ENCODE measurements around the gene LHFPL4. TPM values are rescaled to one million over a fixed set of nuclear protein-coding genes. Genes with fewer than 3 reads are reported as not detected.

LHFPL4 gene
- total and polyA plus RNA-seq, 9 of the 15 experiments (the other 6 are each of a cell fraction or from before 2014, with no cell fraction given), result not detected

DNA sequence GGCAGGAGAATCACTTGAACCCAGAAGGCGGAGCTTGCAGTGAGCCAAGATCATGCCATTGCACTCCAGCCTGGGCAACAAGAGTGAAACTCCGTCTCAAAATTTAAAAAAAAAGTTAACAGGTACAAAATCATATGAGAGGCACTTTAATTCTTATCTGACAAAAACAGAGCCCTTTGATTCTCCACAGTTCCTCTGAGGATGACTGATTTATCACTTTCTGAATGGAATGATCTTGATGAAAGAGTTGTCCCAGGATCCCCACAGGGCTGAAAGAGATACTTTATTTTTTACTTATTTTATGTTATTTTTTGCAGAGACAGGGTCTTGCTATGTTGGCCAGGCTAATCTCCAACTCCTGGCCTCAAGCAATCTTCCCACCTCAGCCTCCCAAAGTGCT lies 4.0 kb downstream of the LHFPL4 start:
- Histone ChIP-seq H3K36me3 (ENCODE audit: control insufficient read depth, insufficient read depth, low read length) (no peaks in the 10 kb centered on the region), H3K4me1 (replicated peaks in 1 of 2; ENCODE audit: control insufficient read depth in 2 of 2, insufficient read depth in 2 of 2, low read length in 2 of 2) (peaks cover 0 to 13% of the 10 kb centered on the region in 2 experiments; a peak in 1 of 5 replicates), H3K27me3 (ENCODE audit: control insufficient read depth in 2 of 2, insufficient read depth in 2 of 2, low read length in 2 of 2) (peaks cover 13 to 46% of the 10 kb centered on the region in 2 experiments), H3K4me2 (ENCODE audit: insufficient read depth, low read length) (no peak overlapping the region), H3K27ac (ENCODE audit: extremely low read depth, low read depth, low read length) (no peak overlapping the region), H2AFZ (ENCODE audit: low read depth, low read length) (no peak overlapping the region), H3K79me2 (ENCODE audit: control insufficient read depth, insufficient read depth, low read length) (no peaks in the 10 kb centered on the region), H3K9me1 (ENCODE audit: control insufficient read depth, insufficient read depth, low read length) (no peaks in the 10 kb centered on the region), H3K9ac (ENCODE audit: insufficient read depth in 1 of 2, low read depth in 2 of 2, low read length in 2 of 2) (no peak overlapping the region), H3K4me3 (no peak overlapping the region), H4K20me1 (replicated peaks; ENCODE audit: control insufficient read depth, insufficient read depth, low read length) (0 out of 2 replicates have a peak, but pooled peaks cover 3% of the 10 kb centered on the region), H3K9me3 (replicated peaks; ENCODE audit: control insufficient read depth, insufficient read depth, low read depth, low read length) (no peaks in the 10 kb centered on the region)
- FAIRE-seq, result no peak
- WGBS (ENCODE audit: insufficient coverage, low coverage, missing lambda C conversion rate), result 0% methylated on average over 2 of the region's 2 CpGs
- in situ Hi-C loops (cut with MboI), result no loop called here
- no peak for DNase-seq (ENCODE audit: extremely low read depth in 1 of 4, low spot score in 3 of 4)
- intact Hi-C loops (cut with micrococcal nuclease), result no loop called here
- ATAC-seq, result no peak
- TF ChIP-seq MEIS2 (IDR thresholded peaks at IDR 0.05; ENCODE audit: partially characterized antibody) (peak; percentile 92), PBX2 (CRISPR knock-in tag; IDR thresholded peaks at IDR 0.05; ENCODE audit: low read depth) (no peak), PBX2 (tag; conservative IDR thresholded peaks at IDR 0.05; ENCODE audit: low read depth) (peak; percentile 73), THRAP3 (IDR thresholded peaks at IDR 0.05; ENCODE audit: borderline replicate concordance) (no peak), ARID1B (IDR thresholded peaks at IDR 0.05) (peak; percentile 35; the same call in 1 of the 2 replicates), TEAD4 (IDR thresholded peaks at IDR 0.05; ENCODE audit: low read length) (peak; percentile 51; the same call in 1 of the 2 replicates), TEAD4 (CRISPR knock-in tag; IDR thresholded peaks at IDR 0.05; ENCODE audit: borderline replicate concordance) (no peak), CBFA2T3 (IDR thresholded peaks at IDR 0.05) (peak; percentile 13; the same call in 1 of the 2 replicates), MAFK (IDR thresholded peaks at IDR 0.05; ENCODE audit: low read length) (no peak)
- ChIA-PET POLR2A (interaction anchor here (1.3 kb wide), 1 partner anchor 23 kb away, joined by 4 read pairs; no protein-coding TSS in a partner anchor), CTCF (ENCODE audit: low intra/inter-chr PET ratio) (no interaction called here)
- no TSS peak for BruUV-seq (replicated peaks)

Measured in K562 (cell line).